Measurements from ENCODE around the gene TRMT61A.
A peak's percentile ranks its signal among the peaks of the same experiment; 100 is the strongest.

TRMT61A gene

GRCh38 chr14:103548463-103549351 lies 19.7 kb downstream of the TRMT61A start:
- no peak for DNase-seq

GRCh38 chr14:103549361-103550311 lies 20.6 kb downstream of the TRMT61A start:
- no peak for DNase-seq

GRCh38 chr14:103550451-103551337 lies 21.7 kb downstream of the TRMT61A start:
- no peak for DNase-seq

GRCh38 chr14:103551338-103551762 lies 22.4 kb downstream of the TRMT61A start:
- no peak for DNase-seq

GRCh38 chr14:103552011-103552845 lies 23.2 kb downstream of the TRMT61A start:
- DNase-seq = no peak

GRCh38 chr14:103552846-103553210 lies 23.8 kb downstream of the TRMT61A start:
- DNase-seq = no peak

- DNase-seq = no peak
Measured at GRCh38 chr14:103555559-103556337, 26.8 kb downstream of the TRMT61A start.

GRCh38 chr14:103556946-103557758 lies 28.2 kb downstream of the TRMT61A start:
- DNase-seq = no peak

GRCh38 chr14:103558071-103558882 lies 29.3 kb downstream of the TRMT61A start:
- DNase-seq = no peak

- DNase-seq = no peak
Measured at GRCh38 chr14:103559766-103560165, 30.8 kb downstream of the TRMT61A start.

GRCh38 chr14:103560691-103561090 lies 31.7 kb downstream of the TRMT61A start:
- no peak for DNase-seq

GRCh38 chr14:103561381-103562178 lies 32.6 kb downstream of the TRMT61A start:
- peak; percentile 39 for DNase-seq

GRCh38 chr14:103562179-103562428 lies 33.1 kb downstream of the TRMT61A start:
- no peak for DNase-seq

GRCh38 chr14:103562429-103563225 lies 33.6 kb downstream of the TRMT61A start, which contains the start of the genes BAG5 and COA8:
Gene BAG5, minus strand, starts transcription at chr14:103562657. Its CDS starts 1,493 bp downstream, at chr14:103561164.
Gene COA8, plus strand, starts transcription at chr14:103562960. Its CDS starts 42 bp downstream, at chr14:103563002.
- peak; percentile 83 for DNase-seq

GRCh38 chr14:103563226-103563620 lies 34.2 kb downstream of the TRMT61A start:
- no peak for DNase-seq

- DNase-seq = no peak
Measured at GRCh38 chr14:103563844-103564505, 35.0 kb downstream of the TRMT61A start.

GRCh38 chr14:103568952-103569351 lies 40.0 kb downstream of the TRMT61A start:
- DNase-seq = no peak
